Nephron progenitor cell (in vitro differentiated cells): Measurements from ENCODE around the gene ZNF385D.

ENCODE experiments used
- DNase-seq: peaks from one replicate; pipeline ENCODE4 v3.0.0; 2021
- H3K27ac Mint-ChIP-seq: 2 replicates; pipeline ENCODE4 v1.8.0; 2021; ENCODE audit warnings: mild to moderate bottlenecking, moderate library complexity, mixed read lengths
- H3K27me3 Mint-ChIP-seq: 2 replicates; pipeline ENCODE4 v1.8.0; 2021; ENCODE audit warnings: mild to moderate bottlenecking, low read depth, mixed read lengths; ENCODE audit not compliant: poor library complexity
- H3K36me3 Mint-ChIP-seq: 2 replicates; pipeline ENCODE4 v1.8.0; 2021; ENCODE audit warnings: low read depth, mixed read lengths
- H3K4me1 Mint-ChIP-seq: 2 replicates; pipeline ENCODE4 v1.8.0; 2021; ENCODE audit warnings: mixed read lengths
- H3K4me3 Mint-ChIP-seq: 2 replicates; pipeline ENCODE4 v1.8.0; 2021; ENCODE audit warnings: mild to moderate bottlenecking, moderate library complexity, mixed read lengths
- H3K9me3 Mint-ChIP-seq: 2 replicates; pipeline ENCODE4 v1.8.0; 2021; ENCODE audit warnings: mild to moderate bottlenecking, moderate library complexity, mixed read lengths
- CTCF ChIP-seq: fragments of 200-600 bp; sonication (generic); IDR thresholded peaks from 2 replicates; pipeline ENCODE4 v1.5.0; 2021; ENCODE audit warnings: antibody characterized with exemption

ZNF385D gene

GRCh38 chr3:21464746-21465145 lies 286.3 kb downstream of the ZNF385D start:
- H3K27me3 Mint-ChIP-seq: no peaks in the 10 kb centered on the region
- DNase-seq: no peak
- no peak overlapping the region for H3K27ac Mint-ChIP-seq
- H3K36me3 Mint-ChIP-seq: no peaks in the 10 kb centered on the region
- TF ChIP-seq CTCF: no peak
- H3K4me3 Mint-ChIP-seq: no peak overlapping the region
- H3K9me3 Mint-ChIP-seq: no peaks in the 10 kb centered on the region
- H3K4me1 Mint-ChIP-seq: no peaks in the 10 kb centered on the region

GRCh38 chr3:21463319-21463718 lies 287.7 kb downstream of the ZNF385D start:
- H3K9me3 Mint-ChIP-seq: no peaks in the 10 kb centered on the region
- H3K36me3 Mint-ChIP-seq: no peaks in the 10 kb centered on the region
- H3K27me3 Mint-ChIP-seq: no peaks in the 10 kb centered on the region
- H3K27ac Mint-ChIP-seq: no peak overlapping the region
- DNase-seq: no peak
- H3K4me1 Mint-ChIP-seq: no peaks in the 10 kb centered on the region
- H3K4me3 Mint-ChIP-seq: no peak overlapping the region
- TF ChIP-seq CTCF: no peak

DNA sequence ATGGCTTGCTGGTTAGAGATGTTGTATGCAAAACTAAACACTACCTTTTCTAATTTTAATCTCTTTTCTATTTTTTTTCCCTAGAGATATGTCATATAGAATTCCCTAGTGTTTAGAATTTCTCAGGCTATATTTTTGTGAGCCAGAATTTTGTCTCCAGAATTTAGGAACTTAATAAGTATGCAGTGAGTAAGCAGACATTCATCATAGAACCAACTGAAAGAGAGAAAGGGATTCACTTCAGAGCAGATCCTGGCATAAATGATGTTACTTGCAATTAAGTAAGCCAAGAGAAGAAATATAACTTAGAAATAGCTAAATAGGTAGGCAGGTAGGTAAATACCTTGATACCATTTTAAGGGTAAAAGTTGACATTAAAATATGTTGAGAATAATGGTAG lies 288.9 kb downstream of the ZNF385D start:
- no peaks in the 10 kb centered on the region for H3K36me3 Mint-ChIP-seq
- no peaks in the 10 kb centered on the region for H3K27me3 Mint-ChIP-seq
- TF ChIP-seq CTCF: no peak
- DNase-seq: no peak
- no peak overlapping the region for H3K27ac Mint-ChIP-seq
- H3K9me3 Mint-ChIP-seq: no peaks in the 10 kb centered on the region
- H3K4me3 Mint-ChIP-seq: no peak overlapping the region
- H3K4me1 Mint-ChIP-seq: no peaks in the 10 kb centered on the region

DNA sequence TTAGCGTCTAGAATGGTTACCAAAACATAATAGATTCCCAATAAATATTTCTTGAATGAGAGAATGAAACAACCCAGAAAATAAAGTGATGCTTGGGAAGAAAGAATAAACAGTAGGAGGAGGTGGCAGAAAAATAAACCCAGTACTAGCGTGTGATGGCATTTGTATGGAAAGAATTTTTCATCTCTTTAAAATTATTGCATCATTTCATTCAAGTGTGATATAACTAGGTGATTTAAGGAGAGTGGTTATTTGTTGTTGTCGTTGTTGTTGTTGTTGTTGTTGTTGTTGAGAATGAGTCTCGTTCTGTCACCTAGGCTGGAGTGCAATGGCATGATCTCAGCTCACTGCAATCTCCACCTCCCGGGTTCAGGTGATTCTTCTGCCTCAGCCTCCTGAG lies 293.9 kb downstream of the ZNF385D start:
- TF ChIP-seq CTCF: no peak
- H3K4me3 Mint-ChIP-seq: no peak overlapping the region
- H3K4me1 Mint-ChIP-seq: no peaks in the 10 kb centered on the region
- H3K27me3 Mint-ChIP-seq: peaks cover 3% of the 10 kb centered on the region
- H3K27ac Mint-ChIP-seq: no peak overlapping the region
- peaks cover 8% of the 10 kb centered on the region for H3K9me3 Mint-ChIP-seq
- DNase-seq: no peak
- no peaks in the 10 kb centered on the region for H3K36me3 Mint-ChIP-seq

GRCh38 chr3:21449738-21450137 lies 301.3 kb downstream of the ZNF385D start:
- Mint-ChIP-seq H3K4me3 (no peak overlapping the region), H3K27ac (no peak overlapping the region), H3K36me3 (no peaks in the 10 kb centered on the region), H3K27me3 (no peaks in the 10 kb centered on the region), H3K4me1 (no peaks in the 10 kb centered on the region), H3K9me3 (peaks cover 3% of the 10 kb centered on the region)
- TF ChIP-seq CTCF: no peak
- no peak for DNase-seq

DNA sequence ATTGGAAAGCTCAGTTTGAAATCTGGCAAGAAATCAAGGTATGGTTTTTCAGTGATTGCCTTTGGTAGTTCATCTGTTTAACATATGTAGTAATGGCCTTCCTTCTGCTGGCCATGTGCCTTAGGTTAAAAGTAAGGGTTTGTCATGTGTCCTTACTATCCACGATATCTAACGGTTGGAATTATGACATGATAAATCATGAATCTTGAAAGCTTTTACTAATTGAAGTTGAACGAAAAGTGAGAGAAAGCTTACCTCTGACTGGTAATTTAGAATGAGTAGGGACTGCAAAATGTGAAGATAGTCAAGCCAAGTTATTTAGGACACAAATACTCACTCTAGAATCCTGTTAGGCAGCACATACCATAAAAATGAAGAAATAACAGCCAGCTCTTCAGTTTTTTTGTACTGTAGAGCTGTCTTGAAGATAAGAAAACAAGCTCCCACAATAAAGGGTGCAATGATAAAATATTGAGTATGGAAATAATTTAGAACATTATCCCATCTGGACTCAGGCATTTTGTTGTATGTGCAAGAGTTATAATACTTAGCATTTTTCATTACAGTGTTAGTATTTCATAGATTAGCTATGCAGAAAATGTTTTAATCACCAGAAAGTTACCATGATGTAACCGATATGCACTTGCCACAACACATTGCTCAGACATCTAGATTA lies 303.4 kb downstream of the ZNF385D start:
- Mint-ChIP-seq H3K27me3 (no peaks in the 10 kb centered on the region), H3K36me3 (no peaks in the 10 kb centered on the region), H3K27ac (no peak overlapping the region), H3K4me3 (no peak overlapping the region), H3K4me1 (no peaks in the 10 kb centered on the region), H3K9me3 (no peaks in the 10 kb centered on the region)
- no peak for TF ChIP-seq CTCF
- DNase-seq: no peak
